Endometrium (tissue), 2 donors: ENCODE measurements around the gene KRTAP3-3.
"Not testable (repeated sequence)": the region's sequence is repeated elsewhere in the genome, so short reads cannot be mapped to it uniquely, and the experiment has no call there.

ENCODE experiments used
- FAIRE-seq: peaks from 2 replicates; lab custom pipeline; 2012; peaks lifted over from hg19 to GRCh38; lab: Jason Lieb, UNC
- donor health status: control.
- donor health status: control.

The KRTAP3-3 gene

GRCh38 chr17:41004397-41004796 lies 10.4 kb upstream of the KRTAP3-3 start:
- FAIRE-seq = no peak

- no peak for FAIRE-seq
Measured at GRCh38 chr17:41003926-41004325, 10.0 kb upstream of the KRTAP3-3 start.

GRCh38 chr17:41002814-41003213 lies 8.8 kb upstream of the KRTAP3-3 start:
- no peak for FAIRE-seq

- FAIRE-seq = no peak
Measured at GRCh38 chr17:41001795-41002194, 7.8 kb upstream of the KRTAP3-3 start.

GRCh38 chr17:40999563-40999962 lies 5.6 kb upstream of the KRTAP3-3 start, which contains the start of gene KRTAP3-2:
TSS of gene KRTAP3-2 (minus strand) at chr17:40999906. CDS start at chr17:40999853, 53 bp downstream.
- FAIRE-seq = not testable (repeated sequence)

- no peak for FAIRE-seq
Measured at GRCh38 chr17:40997361-40997760, 3.4 kb upstream of the KRTAP3-3 start.

- no peak for FAIRE-seq
Measured at GRCh38 chr17:40996829-40997228, 2.9 kb upstream of the KRTAP3-3 start.

- no peak for FAIRE-seq
Measured at GRCh38 chr17:40995116-40995515, 1.2 kb upstream of the KRTAP3-3 start.

GRCh38 chr17:40993084-40993483 lies 880 bp downstream of the KRTAP3-3 start:
- no peak for FAIRE-seq

GRCh38 chr17:40992666-40993065 lies 1.3 kb downstream of the KRTAP3-3 start:
- no peak for FAIRE-seq

GRCh38 chr17:40986920-40987319 lies 7.0 kb downstream of the KRTAP3-3 start:
- FAIRE-seq = no peak

GRCh38 chr17:40984226-40984625 lies 9.7 kb downstream of the KRTAP3-3 start, which contains the start of gene KRT40:
TSS of gene KRT40 (minus strand) at chr17:40984326. CDS start at chr17:40984273, 53 bp downstream.
- no peak for FAIRE-seq

- no peak for FAIRE-seq
Measured at GRCh38 chr17:40981115-40981514, 12.8 kb downstream of the KRTAP3-3 start.

GRCh38 chr17:40980596-40980995 lies 13.4 kb downstream of the KRTAP3-3 start:
- FAIRE-seq = no peak

- FAIRE-seq = no peak
Measured at GRCh38 chr17:40980117-40980516, 13.8 kb downstream of the KRTAP3-3 start.

GRCh38 chr17:40978575-40979151 lies 15.3 kb downstream of the KRTAP3-3 start:
- no peak for FAIRE-seq

- FAIRE-seq = no peak
Measured at GRCh38 chr17:40975516-40975915, 18.4 kb downstream of the KRTAP3-3 start.

- no peak for FAIRE-seq
Measured at GRCh38 chr17:40974366-40974765, 19.6 kb downstream of the KRTAP3-3 start.

- FAIRE-seq = no peak
Measured at GRCh38 chr17:40967582-40967981, 26.4 kb downstream of the KRTAP3-3 start.

GRCh38 chr17:40966848-40967247 lies 27.1 kb downstream of the KRTAP3-3 start, which contains the start of gene KRT39:
TSS of gene KRT39 (minus strand) at chr17:40966948. CDS start at chr17:40966856, 92 bp downstream.
- no peak for FAIRE-seq

- no peak for FAIRE-seq
Measured at GRCh38 chr17:40963838-40964237, 30.1 kb downstream of the KRTAP3-3 start.

GRCh38 chr17:40962059-40962561 lies 31.9 kb downstream of the KRTAP3-3 start:
- FAIRE-seq = no peak

GRCh38 chr17:40961591-40961990 lies 32.4 kb downstream of the KRTAP3-3 start:
- FAIRE-seq = no peak

GRCh38 chr17:40960144-40960543 lies 33.8 kb downstream of the KRTAP3-3 start:
- FAIRE-seq = no peak
